Chondrocyte (in vitro differentiated cells): ENCODE data around the gene SERPINE1. TPM values are rescaled to one million over a fixed set of nuclear protein-coding genes. Genes with fewer than 3 reads are reported as not detected.
"Not testable (repeated sequence)": the region's sequence is repeated elsewhere in the genome, so short reads cannot be mapped to it uniquely, and the experiment has no call there.

Source experiments
- DNase-seq: peaks from one replicate; pipeline ENCODE4 v3.0.0; 2021; ENCODE audit warnings: mixed read lengths, low spot score
- H3K27ac Mint-ChIP-seq: one replicate; pipeline ENCODE4 v1.8.0; 2021; ENCODE audit warnings: mild to moderate bottlenecking, moderate library complexity, mixed read lengths; ENCODE audit not compliant: unreplicated experiment
- H3K27me3 Mint-ChIP-seq: 2 replicates; pipeline ENCODE4 v1.8.0; 2021; ENCODE audit warnings: low read depth, mixed read lengths
- H3K36me3 Mint-ChIP-seq: 2 replicates; pipeline ENCODE4 v1.8.0; 2021; ENCODE audit warnings: low read depth, mixed read lengths
- H3K4me1 Mint-ChIP-seq: 2 replicates; pipeline ENCODE4 v1.8.0; 2021; ENCODE audit warnings: low read depth, mild to moderate bottlenecking, mixed read lengths
- H3K4me3 Mint-ChIP-seq: one replicate; pipeline ENCODE4 v1.8.0; 2021; ENCODE audit warnings: mild to moderate bottlenecking, moderate library complexity, mixed read lengths; ENCODE audit not compliant: unreplicated experiment
- H3K9me3 Mint-ChIP-seq: 2 replicates; pipeline ENCODE4 v1.8.0; 2021; ENCODE audit warnings: low read depth, mixed read lengths
- CTCF ChIP-seq: fragments of 200-600 bp; sonication (generic); IDR thresholded peaks from 2 replicates; pipeline ENCODE4 v1.5.0; 2021; ENCODE audit warnings: antibody characterized with exemption, mild to moderate bottlenecking, moderate library complexity
- total RNA-seq: library from RNA; stranded (reverse); gene quantifications from 3 replicates; pipeline ENCODE4 v1.2.1, GENCODE V29; 2021

SERPINE1 gene
- total RNA-seq, 1 donor from 2014 or later, result 1,180 TPM

- TF ChIP-seq CTCF, result no peak
- no peaks in the 10 kb centered on the region for H3K27me3 Mint-ChIP-seq
- no peaks in the 10 kb centered on the region for H3K9me3 Mint-ChIP-seq
- H3K27ac Mint-ChIP-seq, result peak overlapping the region; percentile 39
- H3K4me3 Mint-ChIP-seq, result no peak overlapping the region
- no peaks in the 10 kb centered on the region for H3K36me3 Mint-ChIP-seq
- peaks cover 71% of the 10 kb centered on the region for H3K4me1 Mint-ChIP-seq
- DNase-seq, result no peak
Measured at GRCh38 chr7:101104193-101104713, 22.7 kb upstream of the SERPINE1 start.

GRCh38 chr7:101104799-101105198 is 22.1 kb upstream of the SERPINE1 start:
- Mint-ChIP-seq H3K27me3 (no peaks in the 10 kb centered on the region), H3K4me3 (no peak overlapping the region), H3K4me1 (peaks cover 71% of the 10 kb centered on the region), H3K9me3 (no peaks in the 10 kb centered on the region), H3K27ac (peak overlapping the region; percentile 17), H3K36me3 (no peaks in the 10 kb centered on the region)
- no peak for TF ChIP-seq CTCF
- DNase-seq, result no peak

GRCh38 chr7:101105248-101105647 is 21.7 kb upstream of the SERPINE1 start:
- H3K27ac Mint-ChIP-seq, H3K9me3 Mint-ChIP-seq, DNase-seq, H3K27me3 Mint-ChIP-seq, H3K36me3 Mint-ChIP-seq, H3K4me3 Mint-ChIP-seq: not testable (repeated sequence)
- H3K4me1 Mint-ChIP-seq, result peaks cover 68% of the 10 kb centered on the region

- Mint-ChIP-seq H3K27ac (no peak overlapping the region), H3K9me3 (no peaks in the 10 kb centered on the region), H3K27me3 (no peaks in the 10 kb centered on the region), H3K36me3 (no peaks in the 10 kb centered on the region), H3K4me1 (peaks cover 65% of the 10 kb centered on the region), H3K4me3 (no peak overlapping the region)
- DNase-seq, result no peak
- no peak for TF ChIP-seq CTCF
Measured at GRCh38 chr7:101106386-101106785, 20.5 kb upstream of the SERPINE1 start.

GRCh38 chr7:101108330-101108857 is 18.5 kb upstream of the SERPINE1 start:
- H3K4me1 Mint-ChIP-seq, result peaks cover 67% of the 10 kb centered on the region
- no peak for DNase-seq
- no peak for TF ChIP-seq CTCF
- peak overlapping the region; percentile 59 for H3K27ac Mint-ChIP-seq
- H3K27me3 Mint-ChIP-seq, result no peaks in the 10 kb centered on the region
- H3K36me3 Mint-ChIP-seq, result no peaks in the 10 kb centered on the region
- no peak overlapping the region for H3K4me3 Mint-ChIP-seq
- no peaks in the 10 kb centered on the region for H3K9me3 Mint-ChIP-seq

- Mint-ChIP-seq H3K36me3 (no peaks in the 10 kb centered on the region), H3K9me3 (no peaks in the 10 kb centered on the region), H3K27me3 (no peaks in the 10 kb centered on the region), H3K4me3 (no peak overlapping the region), H3K27ac (peak overlapping the region; percentile 83), H3K4me1 (peaks cover 64% of the 10 kb centered on the region)
- no peak for DNase-seq
- TF ChIP-seq CTCF, result no peak
Measured at GRCh38 chr7:101108961-101109360, 17.9 kb upstream of the SERPINE1 start.
